Measurements from ENCODE around the gene VAMP2.
"Not testable (repeated sequence)": the region's sequence is repeated elsewhere in the genome, so short reads cannot be mapped to it uniquely, and the experiment has no call there.

DNA sequence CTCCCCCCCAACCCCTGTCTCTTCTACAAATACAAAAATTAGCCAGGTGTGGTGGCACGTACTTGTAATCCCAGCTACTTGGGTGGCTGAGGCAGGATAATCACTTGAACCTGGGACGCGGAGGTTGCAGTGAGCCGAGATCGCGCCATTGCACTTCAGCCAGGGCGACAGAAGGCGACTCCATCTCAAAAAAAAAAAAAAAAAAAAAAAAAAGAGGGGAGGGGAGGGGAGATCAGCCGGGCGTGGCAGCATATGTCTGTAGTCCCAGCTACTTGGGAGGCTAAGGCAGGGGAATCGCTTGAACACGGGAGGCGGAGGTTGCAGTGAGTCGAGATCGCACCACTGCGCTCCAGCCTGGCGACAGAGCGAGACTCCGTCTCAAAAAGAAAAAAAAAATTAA is 7.4 kb upstream of the VAMP2 start:
- TF ChIP-seq, protein P1, sequence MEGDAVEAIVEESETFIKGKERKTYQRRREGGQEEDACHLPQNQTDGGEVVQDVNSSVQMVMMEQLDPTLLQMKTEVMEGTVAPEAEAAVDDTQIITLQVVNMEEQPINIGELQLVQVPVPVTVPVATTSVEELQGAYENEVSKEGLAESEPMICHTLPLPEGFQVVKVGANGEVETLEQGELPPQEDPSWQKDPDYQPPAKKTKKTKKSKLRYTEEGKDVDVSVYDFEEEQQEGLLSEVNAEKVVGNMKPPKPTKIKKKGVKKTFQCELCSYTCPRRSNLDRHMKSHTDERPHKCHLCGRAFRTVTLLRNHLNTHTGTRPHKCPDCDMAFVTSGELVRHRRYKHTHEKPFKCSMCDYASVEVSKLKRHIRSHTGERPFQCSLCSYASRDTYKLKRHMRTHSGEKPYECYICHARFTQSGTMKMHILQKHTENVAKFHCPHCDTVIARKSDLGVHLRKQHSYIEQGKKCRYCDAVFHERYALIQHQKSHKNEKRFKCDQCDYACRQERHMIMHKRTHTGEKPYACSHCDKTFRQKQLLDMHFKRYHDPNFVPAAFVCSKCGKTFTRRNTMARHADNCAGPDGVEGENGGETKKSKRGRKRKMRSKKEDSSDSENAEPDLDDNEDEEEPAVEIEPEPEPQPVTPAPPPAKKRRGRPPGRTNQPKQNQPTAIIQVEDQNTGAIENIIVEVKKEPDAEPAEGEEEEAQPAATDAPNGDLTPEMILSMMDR (conservative IDR thresholded peaks at IDR 0.05; ENCODE audit: low read depth, low read length) = not testable (repeated sequence)
- TF ChIP-seq EZH2 (IDR thresholded peaks at IDR 0.05; ENCODE audit: low read length, unreplicated experiment) = not testable (repeated sequence)

Data from PC-3 (cell line).